ENCODE results near the gene SLC9A1. TPM values are rescaled to one million over a fixed set of nuclear protein-coding genes. Genes with fewer than 3 reads are reported as not detected.

SLC9A1 gene
- total RNA-seq, 1 experiment from 2014 or later, result 21.7 TPM

GRCh38 chr1:27132624-27133023 lies 22.3 kb downstream of the SLC9A1 start:
- H3K4me3 ChIP-seq (replicated peaks in 1 of 2; ENCODE audit: low read depth in 1 of 2, low read length in 2 of 2), result no peak overlapping the region
- H3K27me3 ChIP-seq (ENCODE audit: insufficient read depth, low read length), result no peaks in the 10 kb centered on the region
- no peak overlapping the region for H3K4me2 ChIP-seq (ENCODE audit: low read length)
- intact Hi-C loops (cut with micrococcal nuclease), result no loop called here
- H4K20me1 ChIP-seq (ENCODE audit: insufficient read depth), result no peaks in the 10 kb centered on the region
- no peak overlapping the region for H3K27ac ChIP-seq (ENCODE audit: low read depth, low read length)
- CTCF ChIA-PET, result no interaction called here
- DNase-seq (ENCODE audit: low read depth, low spot score) (no peak), ATAC-seq (no peak)
- H3K36me3 ChIP-seq (ENCODE audit: control insufficient read depth in 1 of 2, insufficient read depth in 2 of 2, low read length in 2 of 2), result peaks cover 0 to 3% of the 10 kb centered on the region in 2 experiments; a peak in 1 of 4 replicates
- TF ChIP-seq EZH2phosphoT487 (IDR thresholded peaks at IDR 0.05; ENCODE audit: borderline replicate concordance), result no peak
- no peak for TF ChIP-seq CEBPB (IDR thresholded peaks at IDR 0.05; ENCODE audit: low read depth)
- no peak for TF ChIP-seq RAD21 (IDR thresholded peaks at IDR 0.05; ENCODE audit: low read depth)
- no peak for TF ChIP-seq FOSL1 (IDR thresholded peaks at IDR 0.05; ENCODE audit: low read depth)
- TF ChIP-seq CTCF (IDR thresholded peaks at IDR 0.05 in 2 of 3, conservative IDR thresholded peaks at IDR 0.05 in 1 of 3; ENCODE audit: borderline replicate concordance in 1 of 3, insufficient read depth in 1 of 3, low read depth in 2 of 3, low read length in 2 of 3), result no peak
- TF ChIP-seq SIN3A (IDR thresholded peaks at IDR 0.05; ENCODE audit: low read depth), result no peak
- TF ChIP-seq ZNF274 (IDR thresholded peaks at IDR 0.05; ENCODE audit: low read depth, low read length), result no peak
- no peak for TF ChIP-seq CBX3 (IDR thresholded peaks at IDR 0.05; ENCODE audit: low read depth)
- TF ChIP-seq ZFX (IDR thresholded peaks at IDR 0.05), result no peak
- no peak for TF ChIP-seq TCF7L2 (IDR thresholded peaks at IDR 0.05; ENCODE audit: borderline replicate concordance, extremely low read depth, insufficient read depth, insufficient read length)
- TF ChIP-seq REST (IDR thresholded peaks at IDR 0.05; ENCODE audit: low read depth), result no peak
- TF ChIP-seq ZBTB33 (IDR thresholded peaks at IDR 0.05; ENCODE audit: extremely low read depth, insufficient replicate concordance, low read length), result no peak
- no peak for TF ChIP-seq POLR2A (IDR thresholded peaks at IDR 0.05; ENCODE audit: borderline replicate concordance, extremely low read depth, insufficient read depth, insufficient read length)
- TF ChIP-seq ATF3 (IDR thresholded peaks at IDR 0.05), result no peak
- H3K9me3 ChIP-seq (ENCODE audit: control insufficient read depth in 1 of 2, insufficient read depth in 1 of 2, low read depth in 1 of 2, low read length in 2 of 2), result no peaks in the 10 kb centered on the region
- 0 out of 2 replicates have a peak, but pooled peaks cover 2% of the 10 kb centered on the region for H3K79me2 ChIP-seq (ENCODE audit: insufficient read depth, low read length)
- RAD21 ChIA-PET (ENCODE audit: low non-redundant PET in 1 of 2, low total read pairs in 2 of 2, uncharacterized antibody in 2 of 2, unreplicated experiment in 2 of 2), result interaction anchor here in 1 of 2 experiments (0.6 kb wide), 1 partner anchor 166 kb away, joined by 7 read pairs; no protein-coding TSS in a partner anchor
- POLR2A ChIA-PET, result no interaction called here
- H3K9ac ChIP-seq (ENCODE audit: low read length), result no peak overlapping the region
- H2AFZ ChIP-seq (ENCODE audit: low read depth, low read length, poor library complexity, severe bottlenecking), result no peak overlapping the region
- no peaks in the 10 kb centered on the region for H3K4me1 ChIP-seq (ENCODE audit: control insufficient read depth in 1 of 2, insufficient read depth in 2 of 2, low read length in 2 of 2)
- H3K9me2 ChIP-seq (ENCODE audit: insufficient read depth), result no peaks in the 10 kb centered on the region
- BruUV-seq (replicated peaks), result no TSS peak
